Fibroblast of lung (primary cell): ENCODE measurements around the gene KCNK4. TPM values are rescaled to one million over a fixed set of nuclear protein-coding genes. Genes with fewer than 3 reads are reported as not detected.
"Not testable (repeated sequence)": the region's sequence is repeated elsewhere in the genome, so short reads cannot be mapped to it uniquely, and the experiment has no call there.

Experiments used
- DNase-seq, 2 donors: peaks; one replicate each; pipeline versions ENCODE4 v3.0.0 to v3.0.0-alpha.2; 2010; ENCODE audit warnings: low read depth in 2 of 2
- H2AFZ ChIP-seq: 2 replicates; pipeline ENCODE4 v1.5.1; 2012; ENCODE audit warnings: low read length, control low read depth, inconsistent platforms
- H3K27ac ChIP-seq: 2 replicates; pipeline ENCODE4 v1.5.1; 2011; ENCODE audit warnings: low read length, control low read depth; ENCODE audit not compliant: insufficient read depth
- H3K27me3 ChIP-seq: 2 replicates; pipeline ENCODE4 v1.5.1; 2011; ENCODE audit warnings: mild to moderate bottlenecking, low read length; ENCODE audit not compliant: control insufficient read depth, insufficient read depth
- H3K36me3 ChIP-seq: 2 replicates; pipeline ENCODE4 v1.5.1; 2011; ENCODE audit warnings: low read length; ENCODE audit not compliant: control insufficient read depth, insufficient read depth
- H3K4me1 ChIP-seq: 2 replicates; pipeline ENCODE4 v1.5.1; 2011; ENCODE audit warnings: low read length; ENCODE audit not compliant: control insufficient read depth, insufficient read depth; ENCODE audit errors: extremely low read depth
- H3K4me2 ChIP-seq: 2 replicates; pipeline ENCODE4 v1.5.1; 2011; ENCODE audit warnings: low read length, control low read depth; ENCODE audit not compliant: insufficient read depth; ENCODE audit errors: extremely low read depth
- H3K4me3 ChIP-seq, 4 experiments: fragments of 200-600 bp in 1 of 4; sonication (generic) in 1 of 4; replicated peaks in 1 of 4; 2 replicates each; pipeline ENCODE4 v1.5.1; 2011 to 2016; ENCODE audit warnings: low read length in 4 of 4, low read depth in 3 of 4, mild to moderate bottlenecking in 3 of 4, control low read depth in 2 of 4, inconsistent platforms in 1 of 4, mixed read lengths in 1 of 4; ENCODE audit not compliant: insufficient read depth in 1 of 4; ENCODE audit errors: control extremely low read depth in 1 of 4
- H3K79me2 ChIP-seq: 2 replicates; pipeline ENCODE4 v1.5.1; 2012; ENCODE audit warnings: mild to moderate bottlenecking, low read length, inconsistent platforms; ENCODE audit not compliant: control insufficient read depth, insufficient read depth
- H3K9ac ChIP-seq: 2 replicates; pipeline ENCODE4 v1.5.1; 2011; ENCODE audit warnings: mild to moderate bottlenecking, low read length, control low read depth; ENCODE audit not compliant: insufficient read depth
- H3K9me3 ChIP-seq: 2 replicates; pipeline ENCODE4 v1.5.1; 2012; ENCODE audit warnings: low read depth, low read length; ENCODE audit not compliant: control insufficient read depth, insufficient read depth
- H4K20me1 ChIP-seq: 2 replicates; pipeline ENCODE4 v1.5.1; 2011; ENCODE audit warnings: low read length; ENCODE audit not compliant: control insufficient read depth, insufficient read depth; ENCODE audit errors: extremely low read depth
- EZH2 ChIP-seq: IDR thresholded peaks from 2 replicates; pipeline ENCODE4 v1.5.1; 2012; ENCODE audit warnings: low read length, control low read depth, mild to moderate bottlenecking; ENCODE audit errors: missing control alignments
- polyA plus RNA-seq, 2 donors: library from polyadenylated mRNA; depleted of rRNA in 1 of 2; stranded (reverse) in 1 of 2; unstranded in 1 of 2; fragments of >200 nt; gene quantifications; 2 replicates each; pipeline ENCODE4 v1.2.1, GENCODE V29; 2011 to 2012; ENCODE audit warnings: missing spikeins in 1 of 2
- total RNA-seq: library from RNA; depleted of rRNA; stranded (reverse); fragments of >200 nt; gene quantifications from 2 replicates; pipeline ENCODE4 v1.2.1, GENCODE V29; 2014
- TF ChIP-seq, protein P1 (sequence below), 2 donors: IDR thresholded peaks in 1 of 2; conservative IDR thresholded peaks in 1 of 2; 1 replicate in 1 of 2; 2 replicates in 1 of 2; pipeline ENCODE4 v1.5.1; 2011 to 2012; ENCODE audit warnings: low read length in 2 of 2, control low read depth in 1 of 2, inconsistent platforms in 1 of 2, low read depth in 1 of 2, mild to moderate bottlenecking in 1 of 2

The KCNK4 gene
- total and polyA plus RNA-seq, 2 donors (not counting 1 experiment from before 2014, with no cell fraction given), result not detected

DNA sequence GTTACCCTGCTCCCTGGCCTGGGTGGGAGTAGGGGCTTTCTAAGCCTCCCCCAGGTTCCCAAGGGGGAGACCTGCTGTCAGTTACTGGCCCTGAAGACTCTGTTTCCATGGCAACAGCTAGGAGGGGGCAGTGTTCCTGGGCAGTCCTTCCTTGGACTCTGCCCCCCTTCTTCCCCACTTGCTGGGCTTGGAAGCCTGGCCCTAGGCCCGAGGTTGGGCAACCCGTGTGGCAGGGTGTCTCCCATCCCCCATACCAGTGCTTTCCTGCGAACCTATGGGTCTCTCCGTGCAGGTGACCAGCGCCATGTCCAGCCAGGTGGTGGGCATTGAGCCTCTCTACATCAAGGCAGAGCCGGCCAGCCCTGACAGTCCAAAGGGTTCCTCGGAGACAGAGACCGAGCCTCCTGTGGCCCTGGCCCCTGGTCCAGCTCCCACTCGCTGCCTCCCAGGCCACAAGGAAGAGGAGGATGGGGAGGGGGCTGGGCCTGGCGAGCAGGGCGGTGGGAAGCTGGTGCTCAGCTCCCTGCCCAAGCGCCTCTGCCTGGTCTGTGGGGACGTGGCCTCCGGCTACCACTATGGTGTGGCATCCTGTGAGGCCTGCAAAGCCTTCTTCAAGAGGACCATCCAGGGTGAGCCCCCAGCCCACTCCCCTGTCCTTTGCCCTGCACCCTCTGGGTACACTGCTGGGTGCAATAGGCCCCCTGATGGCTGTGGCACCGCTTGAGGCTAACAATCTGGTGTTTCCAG is 15.9 kb downstream of the KCNK4 start:
- no peak for DNase-seq

DNA sequence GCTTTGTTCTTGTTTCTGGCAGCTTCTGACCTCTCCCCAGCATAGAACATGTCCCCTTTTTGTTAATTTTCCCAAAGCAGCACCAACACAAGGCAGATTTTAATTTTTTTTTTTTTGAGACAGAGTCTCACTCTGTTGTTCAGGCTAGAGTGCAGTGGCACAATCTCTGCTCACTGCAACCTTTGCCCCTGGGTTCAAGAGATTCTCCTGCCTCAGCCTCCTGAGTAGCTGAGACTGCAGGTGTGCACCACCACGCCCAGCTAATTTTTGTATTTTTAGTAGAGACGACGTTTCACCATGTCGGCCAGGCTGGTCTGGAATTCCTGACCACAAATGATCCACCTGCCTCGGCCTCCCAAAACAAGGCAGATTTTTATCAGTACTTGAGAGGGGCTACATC is 16.7 kb downstream of the KCNK4 start:
- not testable (repeated sequence) for H2AFZ ChIP-seq, DNase-seq, H3K36me3 ChIP-seq, H3K4me1 ChIP-seq, H3K4me2 ChIP-seq, H3K27me3 ChIP-seq, H3K4me3 ChIP-seq, H3K9ac ChIP-seq, H3K27ac ChIP-seq, H3K79me2 ChIP-seq, H3K9me3 ChIP-seq, H4K20me1 ChIP-seq

More for the DNA sequence above, 15.9 kb downstream of the KCNK4 start:
- peaks cover 6% of the 10 kb centered on the region for H3K4me1 ChIP-seq
- peaks cover 3% of the 10 kb centered on the region for H3K79me2 ChIP-seq
- no peak overlapping the region for H3K27ac ChIP-seq
- H3K36me3 ChIP-seq, result peaks cover 2% of the 10 kb centered on the region
- H3K9me3 ChIP-seq, result no peaks in the 10 kb centered on the region
- H3K4me3 ChIP-seq, result peak overlapping the region in 2 of 4 experiments; percentile 68 to 71
- no peaks in the 10 kb centered on the region for H4K20me1 ChIP-seq
- TF ChIP-seq EZH2, result no peak
- TF ChIP-seq, protein P1, sequence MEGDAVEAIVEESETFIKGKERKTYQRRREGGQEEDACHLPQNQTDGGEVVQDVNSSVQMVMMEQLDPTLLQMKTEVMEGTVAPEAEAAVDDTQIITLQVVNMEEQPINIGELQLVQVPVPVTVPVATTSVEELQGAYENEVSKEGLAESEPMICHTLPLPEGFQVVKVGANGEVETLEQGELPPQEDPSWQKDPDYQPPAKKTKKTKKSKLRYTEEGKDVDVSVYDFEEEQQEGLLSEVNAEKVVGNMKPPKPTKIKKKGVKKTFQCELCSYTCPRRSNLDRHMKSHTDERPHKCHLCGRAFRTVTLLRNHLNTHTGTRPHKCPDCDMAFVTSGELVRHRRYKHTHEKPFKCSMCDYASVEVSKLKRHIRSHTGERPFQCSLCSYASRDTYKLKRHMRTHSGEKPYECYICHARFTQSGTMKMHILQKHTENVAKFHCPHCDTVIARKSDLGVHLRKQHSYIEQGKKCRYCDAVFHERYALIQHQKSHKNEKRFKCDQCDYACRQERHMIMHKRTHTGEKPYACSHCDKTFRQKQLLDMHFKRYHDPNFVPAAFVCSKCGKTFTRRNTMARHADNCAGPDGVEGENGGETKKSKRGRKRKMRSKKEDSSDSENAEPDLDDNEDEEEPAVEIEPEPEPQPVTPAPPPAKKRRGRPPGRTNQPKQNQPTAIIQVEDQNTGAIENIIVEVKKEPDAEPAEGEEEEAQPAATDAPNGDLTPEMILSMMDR (conservative IDR thresholded peaks at IDR 0.05 in 1 of 2, IDR thresholded peaks at IDR 0.05 in 1 of 2; ENCODE audit: low read depth in 1 of 2, low read length in 2 of 2), result no peak
- no peak overlapping the region for H2AFZ ChIP-seq
- peak overlapping the region; percentile 13 for H3K9ac ChIP-seq
- no peaks in the 10 kb centered on the region for H3K27me3 ChIP-seq
- peak overlapping the region; percentile 91 for H3K4me2 ChIP-seq

DNA sequence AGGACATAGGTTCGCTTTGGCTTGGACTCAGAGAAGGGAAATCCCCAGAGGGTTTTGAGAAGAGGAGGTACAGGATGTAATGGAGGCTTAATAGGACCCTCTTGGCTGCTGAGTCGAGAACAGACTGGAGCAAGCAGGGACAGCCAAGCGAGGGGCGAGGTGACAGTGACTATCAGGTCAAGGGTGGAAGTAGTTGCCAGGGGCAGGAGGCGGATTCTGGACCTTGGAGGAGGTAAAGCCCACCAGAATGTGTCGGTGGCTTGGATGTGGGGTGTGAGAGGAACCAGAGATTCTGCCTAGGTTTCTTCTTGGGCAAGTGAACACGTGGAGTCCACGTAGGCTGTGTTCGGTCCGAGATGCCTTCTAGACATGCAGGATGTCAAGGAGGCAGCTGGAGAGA is 21.8 kb downstream of the KCNK4 start:
- H4K20me1 ChIP-seq, result no peaks in the 10 kb centered on the region
- peak overlapping the region; percentile 58 for H3K27ac ChIP-seq
- no peak overlapping the region for H3K4me2 ChIP-seq
- no peaks in the 10 kb centered on the region for H3K4me1 ChIP-seq
- H3K4me3 ChIP-seq, result no peak overlapping the region
- no peak for DNase-seq
- peaks cover 11% of the 10 kb centered on the region for H3K36me3 ChIP-seq
- no peak overlapping the region for H3K9ac ChIP-seq
- H3K79me2 ChIP-seq, result peaks cover 9% of the 10 kb centered on the region
- no peaks in the 10 kb centered on the region for H3K9me3 ChIP-seq
- no peak overlapping the region for H2AFZ ChIP-seq
- TF ChIP-seq, protein P1 (conservative IDR thresholded peaks at IDR 0.05 in 1 of 2, IDR thresholded peaks at IDR 0.05 in 1 of 2; ENCODE audit: low read depth in 1 of 2, low read length in 2 of 2), result no peak
- no peak for TF ChIP-seq EZH2
- H3K27me3 ChIP-seq, result no peaks in the 10 kb centered on the region
